K562 (cell line): ENCODE data around the gene NPDC1. TPM values are rescaled to one million over a fixed set of nuclear protein-coding genes. Genes with fewer than 3 reads are reported as not detected.

Experiments
- ASH1L ChIP-seq: fragments of 450-650 bp; IDR thresholded peaks from 2 replicates; pipeline ENCODE4 v1.6.1; 2018; ENCODE audit warnings: borderline replicate concordance, mild to moderate bottlenecking, low read depth; ENCODE audit not compliant: partially characterized antibody
- EP400 ChIP-seq: fragments of 450-650 bp; IDR thresholded peaks from 2 replicates; pipeline ENCODE4 v1.6.1; 2017; ENCODE audit warnings: antibody characterized with exemption, mild to moderate bottlenecking, moderate library complexity
- ETS1 ChIP-seq: conservative IDR thresholded peaks from 2 replicates; pipeline ENCODE4 v1.6.1; 2011; ENCODE audit warnings: low read depth, mild to moderate bottlenecking, low read length; ENCODE audit not compliant: control insufficient read depth
- GTF3C2 ChIP-seq: IDR thresholded peaks from 3 replicates; pipeline ENCODE4 v1.6.1; 2011; ENCODE audit warnings: borderline replicate concordance, mild to moderate bottlenecking, moderate library complexity; ENCODE audit not compliant: insufficient read length; ENCODE audit errors: extremely low read depth
- HNRNPL ChIP-seq: fragments of 200-400 bp; formaldehyde crosslinking; IDR thresholded peaks from 2 replicates; pipeline ENCODE4 v1.6.1; 2017; ENCODE audit warnings: low read depth, mild to moderate bottlenecking, low read length
- MCM5 ChIP-seq: fragments of 450-650 bp; IDR thresholded peaks from 2 replicates; pipeline ENCODE4 v1.6.1; 2016; ENCODE audit warnings: low read depth
- NR2C1 ChIP-seq, 2 experiments: fragments of 450-650 bp; IDR thresholded peaks; 2 replicates each; pipeline ENCODE4 v1.6.1; 2017; ENCODE audit warnings: mild to moderate bottlenecking in 2 of 2, antibody characterized with exemption in 1 of 2, inconsistent platforms in 1 of 2, missing compliant biosample characterization in 1 of 2, missing genetic modification characterization in 1 of 2
- PML ChIP-seq: IDR thresholded peaks from 2 replicates; pipeline ENCODE4 v1.6.1; 2012; ENCODE audit warnings: low read length, inconsistent platforms
- POLR2A ChIP-seq: fragments of 450-650 bp; conservative IDR thresholded peaks from 2 replicates; pipeline ENCODE4 v1.6.1; 2016
- PURB ChIP-seq: sonication (generic); formaldehyde crosslinking; IDR thresholded peaks from 2 replicates; pipeline ENCODE4 v1.9.0; 2021; ENCODE audit warnings: low read depth, mild to moderate bottlenecking, missing genetic modification reagents
- TBP ChIP-seq: optimal IDR thresholded peaks from 2 replicates; pipeline ENCODE3; 2011; ENCODE audit warnings: low read depth, low read length, improper control_type of control experiment
- ZBED1 ChIP-seq: IDR thresholded peaks from 2 replicates; pipeline ENCODE4 v1.6.1; 2014
- ZBTB1 ChIP-seq: sonication (generic); formaldehyde crosslinking; IDR thresholded peaks from 2 replicates; pipeline ENCODE4 v1.8.1; 2023; ENCODE audit warnings: missing genetic modification reagents, low read depth, mild to moderate bottlenecking, borderline replicate concordance
- ZNF23 ChIP-seq: fragments of 250-450 bp; sonication (Bioruptor Pico); IDR thresholded peaks from 2 replicates; pipeline ENCODE4 v1.4.0; 2020; ENCODE audit warnings: mild to moderate bottlenecking
- ZNF232 ChIP-seq: sonication (generic); formaldehyde crosslinking; IDR thresholded peaks from 2 replicates; pipeline ENCODE4 v1.8.0; 2022; ENCODE audit warnings: mild to moderate bottlenecking, missing genetic modification reagents
- ZNF583 ChIP-seq: fragments of 250-450 bp; sonication (Bioruptor Pico); IDR thresholded peaks from 2 replicates; pipeline ENCODE4 v1.4.0; 2020
- polyA plus RNA-seq, 8 experiments: library from polyadenylated mRNA; depleted of rRNA in 4 of 8; stranded (reverse) in 5 of 8; unstranded in 3 of 8; fragments of >200 nt; fragmentation: Nextera tagmentation in 2 of 8; fragmentation: Illumina TruSeq in 1 of 8; extraction: Ambion mirVana in 2 of 8; extraction: Trizol in 1 of 8; gene quantifications; 2 replicates each; pipeline versions ENCODE4 v1.2.1 to v1.2.3, GENCODE V29; 2011 to 2014; ENCODE audit warnings: inconsistent platforms in 1 of 8, missing spikeins in 1 of 8
- total RNA-seq, 7 experiments: library from RNA; depleted of rRNA in 6 of 7; stranded (reverse); fragments of >200 nt in 6 of 7; fragmentation: Illumina TruSeq in 2 of 7; extraction: Trizol in 2 of 7; gene quantifications; 2 replicates each; pipeline versions ENCODE4 v1.2.1 to v1.2.3, GENCODE V29; 2011 to 2021; ENCODE audit warnings: low replicate concordance in 1 of 7
- TF ChIP-seq, protein P1 (sequence below): sonication (generic); formaldehyde crosslinking; IDR thresholded peaks from 2 replicates; pipeline ENCODE4 v1.8.1; 2023; ENCODE audit warnings: mild to moderate bottlenecking, missing genetic modification reagents
- TF ChIP-seq, protein P2 (sequence below), 3 experiments: fragments of 200-800 bp in 1 of 3; fragments of 250-450 bp in 1 of 3; fragments of 450-650 bp in 1 of 3; sonication (Bioruptor Pico) in 1 of 3; sonication (Bioruptor generic) in 1 of 3; formaldehyde crosslinking in 1 of 3; IDR thresholded peaks; 2 replicates each; pipeline versions ENCODE4 v1.6.1 to v1.8.0; 2016 to 2022; ENCODE audit warnings: mild to moderate bottlenecking in 2 of 3, missing genetic modification characterization in 2 of 3, missing compliant biosample characterization in 1 of 3, moderate library complexity in 1 of 3

NPDC1 gene
- total and polyA plus RNA-seq, 9 of the 15 experiments (the other 6 are each of a cell fraction or from before 2014, with no cell fraction given) = 0.06 to 2.1 (median 0.53) TPM; not detected in 3

GRCh38 chr9:137070201-137070905 lies 24.4 kb upstream of the NPDC1 start, which contains the start of gene SAPCD2 (continued):
- peak; percentile 7 for TF ChIP-seq GTF3C2
- TF ChIP-seq, protein P1, sequence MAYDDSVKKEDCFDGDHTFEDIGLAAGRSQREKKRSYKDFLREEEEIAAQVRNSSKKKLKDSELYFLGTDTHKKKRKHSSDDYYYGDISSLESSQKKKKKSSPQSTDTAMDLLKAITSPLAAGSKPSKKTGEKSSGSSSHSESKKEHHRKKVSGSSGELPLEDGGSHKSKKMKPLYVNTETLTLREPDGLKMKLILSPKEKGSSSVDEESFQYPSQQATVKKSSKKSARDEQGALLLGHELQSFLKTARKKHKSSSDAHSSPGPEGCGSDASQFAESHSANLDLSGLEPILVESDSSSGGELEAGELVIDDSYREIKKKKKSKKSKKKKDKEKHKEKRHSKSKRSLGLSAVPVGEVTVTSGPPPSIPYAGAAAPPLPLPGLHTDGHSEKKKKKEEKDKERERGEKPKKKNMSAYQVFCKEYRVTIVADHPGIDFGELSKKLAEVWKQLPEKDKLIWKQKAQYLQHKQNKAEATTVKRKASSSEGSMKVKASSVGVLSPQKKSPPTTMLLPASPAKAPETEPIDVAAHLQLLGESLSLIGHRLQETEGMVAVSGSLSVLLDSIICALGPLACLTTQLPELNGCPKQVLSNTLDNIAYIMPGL (CRISPR knock-in tag) = 0 out of 2 replicates have a peak, but pooled peaks have one; percentile 31
- TF ChIP-seq ZBED1 = no peak
- peak; percentile 85 for TF ChIP-seq EP400
- TF ChIP-seq ZNF232 = no peak
- TF ChIP-seq HNRNPL = no peak; the same call in 1 of the 2 replicates
- TF ChIP-seq TBP = peak; percentile 77
- TF ChIP-seq MCM5 = no peak
- no peak for TF ChIP-seq ZNF23 (CRISPR knock-in tag)
- TF ChIP-seq PURB = no peak
- no peak for TF ChIP-seq PML
- TF ChIP-seq ZBTB1 (CRISPR knock-in tag) = 0 out of 2 replicates have a peak, but pooled peaks have one; percentile 2
- TF ChIP-seq ETS1 = peak; percentile 40
- peak; percentile 71 for TF ChIP-seq POLR2A
- TF ChIP-seq, protein P2, sequence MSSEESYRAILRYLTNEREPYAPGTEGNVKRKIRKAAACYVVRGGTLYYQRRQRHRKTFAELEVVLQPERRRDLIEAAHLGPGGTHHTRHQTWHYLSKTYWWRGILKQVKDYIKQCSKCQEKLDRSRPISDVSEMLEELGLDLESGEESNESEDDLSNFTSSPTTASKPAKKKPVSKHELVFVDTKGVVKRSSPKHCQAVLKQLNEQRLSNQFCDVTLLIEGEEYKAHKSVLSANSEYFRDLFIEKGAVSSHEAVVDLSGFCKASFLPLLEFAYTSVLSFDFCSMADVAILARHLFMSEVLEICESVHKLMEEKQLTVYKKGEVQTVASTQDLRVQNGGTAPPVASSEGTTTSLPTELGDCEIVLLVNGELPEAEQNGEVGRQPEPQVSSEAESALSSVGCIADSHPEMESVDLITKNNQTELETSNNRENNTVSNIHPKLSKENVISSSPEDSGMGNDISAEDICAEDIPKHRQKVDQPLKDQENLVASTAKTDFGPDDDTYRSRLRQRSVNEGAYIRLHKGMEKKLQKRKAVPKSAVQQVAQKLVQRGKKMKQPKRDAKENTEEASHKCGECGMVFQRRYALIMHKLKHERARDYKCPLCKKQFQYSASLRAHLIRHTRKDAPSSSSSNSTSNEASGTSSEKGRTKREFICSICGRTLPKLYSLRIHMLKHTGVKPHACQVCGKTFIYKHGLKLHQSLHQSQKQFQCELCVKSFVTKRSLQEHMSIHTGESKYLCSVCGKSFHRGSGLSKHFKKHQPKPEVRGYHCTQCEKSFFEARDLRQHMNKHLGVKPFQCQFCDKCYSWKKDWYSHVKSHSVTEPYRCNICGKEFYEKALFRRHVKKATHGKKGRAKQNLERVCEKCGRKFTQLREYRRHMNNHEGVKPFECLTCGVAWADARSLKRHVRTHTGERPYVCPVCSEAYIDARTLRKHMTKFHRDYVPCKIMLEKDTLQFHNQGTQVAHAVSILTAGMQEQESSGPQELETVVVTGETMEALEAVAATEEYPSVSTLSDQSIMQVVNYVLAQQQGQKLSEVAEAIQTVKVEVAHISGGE (CRISPR knock-in tag; IDR thresholded peaks at IDR 0.05) = peak in 1 of 3 experiments; percentile 66; a peak in 2 of 6 replicates
- TF ChIP-seq NR2C1 (IDR thresholded peaks at IDR 0.05) = no peak
- 0 out of 2 replicates have a peak, but pooled peaks have one; percentile 23 for TF ChIP-seq NR2C1 (tag; IDR thresholded peaks at IDR 0.05)
- TF ChIP-seq ASH1L = peak; percentile 72
- TF ChIP-seq ZNF583 (CRISPR knock-in tag) = no peak
